Measurements from ENCODE around the gene CEACAM19. TPM values are rescaled to one million over a fixed set of nuclear protein-coding genes. Genes with fewer than 3 reads are reported as not detected.

The CEACAM19 gene
- total RNA-seq, 4 donors from 2014 or later = 2.5 to 5.1 (median 3.7) TPM

DNA sequence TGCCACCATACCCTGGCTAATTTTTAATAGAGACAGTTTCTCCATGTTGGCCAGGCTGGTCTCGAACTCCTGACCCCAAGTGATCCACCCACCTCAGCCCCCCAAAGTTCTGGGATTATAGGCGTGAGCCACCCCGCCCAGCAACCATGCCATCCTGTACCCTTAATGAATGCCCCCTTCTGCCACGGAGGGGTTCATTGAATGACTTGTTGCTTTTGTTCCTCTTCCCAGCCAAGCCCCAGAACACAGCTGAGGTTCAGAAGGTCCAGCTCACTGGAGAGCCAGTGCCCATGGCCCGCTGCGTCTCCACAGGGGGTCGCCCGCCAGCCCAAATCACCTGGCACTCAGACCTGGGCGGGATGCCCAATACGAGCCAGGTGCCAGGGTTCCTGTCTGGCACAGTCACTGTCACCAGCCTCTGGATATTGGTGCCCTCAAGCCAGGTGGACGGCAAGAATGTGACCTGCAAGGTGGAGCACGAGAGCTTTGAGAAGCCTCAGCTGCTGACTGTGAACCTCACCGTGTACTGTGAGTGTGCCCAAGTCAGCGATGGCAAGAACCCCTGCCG, 21.6 kb upstream of the CEACAM19 start:
- no peak overlapping the region for H3K27ac ChIP-seq (replicated peaks in 1 of 4)
- TF ChIP-seq EP300 (IDR thresholded peaks at IDR 0.05) = no peak
- no peak for TF ChIP-seq POLR2A (IDR thresholded peaks at IDR 0.05; ENCODE audit: low read depth)
- TF ChIP-seq, protein P1, sequence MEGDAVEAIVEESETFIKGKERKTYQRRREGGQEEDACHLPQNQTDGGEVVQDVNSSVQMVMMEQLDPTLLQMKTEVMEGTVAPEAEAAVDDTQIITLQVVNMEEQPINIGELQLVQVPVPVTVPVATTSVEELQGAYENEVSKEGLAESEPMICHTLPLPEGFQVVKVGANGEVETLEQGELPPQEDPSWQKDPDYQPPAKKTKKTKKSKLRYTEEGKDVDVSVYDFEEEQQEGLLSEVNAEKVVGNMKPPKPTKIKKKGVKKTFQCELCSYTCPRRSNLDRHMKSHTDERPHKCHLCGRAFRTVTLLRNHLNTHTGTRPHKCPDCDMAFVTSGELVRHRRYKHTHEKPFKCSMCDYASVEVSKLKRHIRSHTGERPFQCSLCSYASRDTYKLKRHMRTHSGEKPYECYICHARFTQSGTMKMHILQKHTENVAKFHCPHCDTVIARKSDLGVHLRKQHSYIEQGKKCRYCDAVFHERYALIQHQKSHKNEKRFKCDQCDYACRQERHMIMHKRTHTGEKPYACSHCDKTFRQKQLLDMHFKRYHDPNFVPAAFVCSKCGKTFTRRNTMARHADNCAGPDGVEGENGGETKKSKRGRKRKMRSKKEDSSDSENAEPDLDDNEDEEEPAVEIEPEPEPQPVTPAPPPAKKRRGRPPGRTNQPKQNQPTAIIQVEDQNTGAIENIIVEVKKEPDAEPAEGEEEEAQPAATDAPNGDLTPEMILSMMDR (IDR thresholded peaks at IDR 0.05) = no peak
- no peak for TF ChIP-seq POLR2AphosphoS5 (IDR thresholded peaks at IDR 0.05)
- H3K4me1 ChIP-seq = peaks cover 25 to 44% (median 37%) of the 10 kb centered on the region in 4 donors
- H3K4me3 ChIP-seq = no peak overlapping the region
- WGBS = 86% methylated on average over 15 of the region's 15 CpGs
- H3K9me3 ChIP-seq = no peaks in the 10 kb centered on the region
- no peaks in the 10 kb centered on the region for H3K27me3 ChIP-seq
- intact Hi-C loops (cut with DNase I) = no loop called here
- no peak for DNase-seq (ENCODE audit: extremely low spot score)
- peaks cover 28 to 79% (median 71%) of the 10 kb centered on the region in 4 donors for H3K36me3 ChIP-seq

DNA sequence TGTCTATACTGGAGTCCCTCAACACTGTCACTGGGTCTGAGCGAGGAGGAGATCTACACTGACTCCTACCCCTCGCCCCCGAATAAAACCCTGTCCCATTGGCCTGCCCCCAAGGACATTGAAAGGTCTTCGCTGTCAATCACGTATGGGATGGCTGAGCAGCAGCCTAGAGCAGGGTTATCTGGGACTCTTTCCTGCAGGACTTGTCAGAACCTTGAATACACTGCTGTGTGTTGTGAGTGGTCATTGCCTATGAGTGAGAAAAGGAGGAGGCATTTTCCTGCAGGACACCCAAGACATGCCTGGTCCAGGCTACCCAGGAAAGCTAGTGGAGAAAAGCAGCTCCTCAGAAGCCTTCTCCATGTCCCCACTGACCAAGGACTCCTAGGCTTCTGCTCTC, 17.9 kb upstream of the CEACAM19 start:
- DNase-seq (ENCODE audit: extremely low spot score) = no peak
- H3K27me3 ChIP-seq = no peaks in the 10 kb centered on the region
- H3K27ac ChIP-seq (replicated peaks in 1 of 4) = no peak overlapping the region
- H3K4me3 ChIP-seq = no peak overlapping the region
- peaks cover 8 to 25% (median 17%) of the 10 kb centered on the region in 4 donors for H3K4me1 ChIP-seq
- intact Hi-C loops (cut with DNase I) = no loop called here
- peaks cover 48 to 94% (median 84%) of the 10 kb centered on the region in 4 donors for H3K36me3 ChIP-seq
- WGBS = 85% methylated on average over 5 of the region's 5 CpGs
- no peak for TF ChIP-seq EP300 (IDR thresholded peaks at IDR 0.05)
- no peak for TF ChIP-seq POLR2A (IDR thresholded peaks at IDR 0.05; ENCODE audit: low read depth)
- TF ChIP-seq, protein P1 (IDR thresholded peaks at IDR 0.05) = no peak
- TF ChIP-seq POLR2AphosphoS5 (IDR thresholded peaks at IDR 0.05) = no peak
- no peaks in the 10 kb centered on the region for H3K9me3 ChIP-seq

DNA sequence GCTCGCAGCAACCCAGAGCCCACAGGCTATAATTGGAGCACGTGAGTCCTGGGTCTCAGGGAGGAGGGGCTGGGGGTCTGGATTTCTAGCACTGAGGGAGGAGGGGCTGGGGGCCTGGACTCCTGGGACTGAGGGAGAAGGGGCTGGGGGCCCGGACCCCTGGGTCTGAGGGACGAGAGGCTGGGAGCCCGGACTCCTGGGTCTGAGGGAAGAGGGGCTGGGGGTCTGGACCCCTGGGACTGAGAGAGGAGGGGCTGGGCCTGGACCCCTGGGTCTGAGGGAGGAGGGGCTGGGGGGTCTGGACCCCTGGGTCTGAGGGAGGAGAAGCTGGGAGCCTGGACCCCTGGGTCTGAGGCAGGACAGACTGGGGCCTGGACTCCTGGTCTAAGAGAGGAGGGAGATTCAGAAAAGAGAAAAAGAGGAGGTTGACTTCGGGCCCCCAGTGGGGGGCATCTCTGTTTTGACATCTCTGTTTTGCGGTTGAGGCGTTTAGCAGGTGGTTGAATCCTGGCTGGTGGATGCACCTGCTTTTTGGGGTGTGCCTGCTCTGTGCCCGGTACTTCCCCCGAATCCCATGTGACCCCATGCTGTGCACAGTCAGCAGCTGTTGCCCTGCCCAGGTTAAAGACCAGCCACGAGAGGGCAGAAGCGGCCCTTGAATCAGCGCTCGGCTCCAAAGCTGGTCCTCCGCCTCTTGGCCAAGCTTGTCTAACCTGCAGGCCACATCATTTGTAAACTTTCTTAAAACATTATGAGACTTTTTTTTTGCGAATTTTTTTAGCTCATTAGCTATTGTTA, 17.1 kb upstream of the CEACAM19 start:
- DNase-seq (ENCODE audit: extremely low spot score) = no peak
- Histone ChIP-seq H3K36me3 (peaks cover 56 to 99% (median 90%) of the 10 kb centered on the region in 4 donors), H3K4me3 (no peak overlapping the region), H3K27me3 (no peaks in the 10 kb centered on the region), H3K9me3 (no peaks in the 10 kb centered on the region), H3K27ac (replicated peaks in 1 of 4) (no peak overlapping the region), H3K4me1 (peaks cover 0 to 19% (median 10%) of the 10 kb centered on the region in 4 donors)
- intact Hi-C loops (cut with DNase I) = no loop called here
- TF ChIP-seq, protein P1 (IDR thresholded peaks at IDR 0.05) = peak; percentile 43 to 60 (median 59)
- TF ChIP-seq POLR2A (IDR thresholded peaks at IDR 0.05; ENCODE audit: low read depth) (no peak), EP300 (IDR thresholded peaks at IDR 0.05) (no peak)
- 54% methylated on average over 15 of the region's 16 CpGs for WGBS

DNA sequence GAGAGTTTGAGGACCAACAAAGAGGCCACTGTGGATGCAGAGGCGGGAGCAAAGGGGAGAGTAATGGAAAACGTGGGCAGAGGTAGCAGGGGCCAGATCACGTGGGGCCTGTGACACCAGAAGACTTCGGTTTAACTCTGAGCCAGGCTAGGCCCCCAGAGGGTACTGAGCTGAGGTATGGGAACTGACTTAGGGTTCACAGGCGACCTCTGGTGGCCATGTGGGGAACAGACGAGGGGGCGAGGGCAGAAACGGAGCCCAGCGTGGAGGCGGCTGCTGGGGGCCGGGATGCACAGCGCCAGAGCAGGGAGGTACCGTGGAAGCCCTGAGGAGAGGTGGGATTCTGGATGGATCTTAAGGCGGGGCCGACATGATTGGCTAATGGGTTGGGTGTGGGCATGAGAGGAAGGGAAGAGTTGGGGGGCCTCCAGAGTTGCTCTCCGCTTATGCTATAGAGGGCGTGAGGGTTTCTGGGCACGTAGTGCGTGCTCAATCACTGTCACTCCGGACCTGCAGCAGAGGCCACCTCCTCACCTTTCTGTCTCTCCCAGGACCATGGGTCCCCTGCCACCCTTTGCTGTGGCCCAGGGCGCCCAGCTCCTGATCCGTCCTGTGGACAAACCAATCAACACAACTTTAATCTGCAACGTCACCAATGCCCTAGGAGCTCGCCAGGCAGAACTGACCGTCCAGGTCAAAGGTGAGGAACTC, 13.9 kb upstream of the CEACAM19 start:
- Histone ChIP-seq H3K36me3 (peaks cover 49 to 99% (median 91%) of the 10 kb centered on the region in 4 donors), H3K4me3 (no peak overlapping the region), H3K27ac (replicated peaks in 1 of 4) (no peak overlapping the region), H3K4me1 (peaks cover 0 to 15% (median 9%) of the 10 kb centered on the region in 4 donors), H3K9me3 (no peaks in the 10 kb centered on the region), H3K27me3 (no peaks in the 10 kb centered on the region)
- intact Hi-C loops (cut with DNase I) = loop anchor here (2.0 to 5.0 kb wide), 2 partner anchors 70 to 87 kb away; no protein-coding TSS in a partner anchor
- TF ChIP-seq, protein P1 (IDR thresholded peaks at IDR 0.05) = peak in 2 of 3 experiments; percentile 83 to 89
- TF ChIP-seq POLR2AphosphoS5 (IDR thresholded peaks at IDR 0.05) = no peak
- WGBS = 46% methylated on average over 23 of the region's 25 CpGs
- no peak for DNase-seq (ENCODE audit: extremely low spot score)
